UCSD-AML1 (cell line): Measurements from ENCODE around the gene VPS13D.
"Not testable (repeated sequence)": the region's sequence is repeated elsewhere in the genome, so short reads cannot be mapped to it uniquely, and the experiment has no call there.

ENCODE experiments used
- DNase-seq: peaks from one replicate; lab custom pipeline; 2025; ENCODE audit not compliant: unreplicated experiment; lab: John Stamatoyannopoulos, UW

VPS13D gene

DNA sequence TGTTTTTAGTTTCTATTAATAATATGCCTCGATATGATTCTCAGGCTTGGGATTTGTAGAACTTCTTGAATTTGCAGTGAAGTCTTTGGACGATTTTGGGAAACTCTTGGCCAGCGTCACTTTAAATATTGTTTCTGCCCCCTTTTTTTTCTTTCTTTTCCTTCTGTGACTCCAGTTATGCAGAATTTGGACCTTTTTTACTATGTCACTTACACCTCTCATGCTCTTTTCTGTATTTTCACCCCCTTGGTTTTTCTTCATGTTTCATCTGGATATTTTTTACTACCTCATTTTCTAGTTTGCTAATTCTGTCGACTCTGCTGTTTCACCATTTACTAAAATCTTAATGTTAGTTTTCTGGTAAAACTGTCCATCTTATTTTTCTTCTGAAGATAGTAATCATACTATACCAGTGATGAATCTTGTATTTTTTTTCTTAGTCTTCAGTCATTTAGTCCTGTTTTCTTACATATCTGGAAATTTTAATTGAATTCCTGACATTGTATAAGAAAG lies 214.6 kb downstream of the VPS13D start:
- no peak for DNase-seq

DNA sequence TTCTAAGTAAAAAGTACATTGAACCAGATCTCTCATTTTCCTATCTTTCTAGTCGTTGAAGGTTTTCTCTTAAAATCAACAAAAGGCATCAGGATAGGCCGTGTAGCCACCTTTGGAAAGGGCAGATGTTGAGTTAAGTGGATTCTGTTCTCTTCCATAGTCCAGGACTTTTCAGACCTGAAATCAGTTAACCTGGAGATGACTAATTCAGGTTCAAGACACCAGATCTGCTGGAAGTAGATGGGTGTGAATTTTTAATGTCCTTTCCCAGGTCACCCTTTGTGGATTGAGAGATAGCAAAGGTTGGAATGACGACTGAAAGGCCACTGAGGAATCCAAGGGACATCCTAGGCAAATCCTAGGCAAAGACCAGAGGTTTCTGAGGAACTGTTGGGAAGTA lies 215.4 kb downstream of the VPS13D start:
- DNase-seq = no peak

DNA sequence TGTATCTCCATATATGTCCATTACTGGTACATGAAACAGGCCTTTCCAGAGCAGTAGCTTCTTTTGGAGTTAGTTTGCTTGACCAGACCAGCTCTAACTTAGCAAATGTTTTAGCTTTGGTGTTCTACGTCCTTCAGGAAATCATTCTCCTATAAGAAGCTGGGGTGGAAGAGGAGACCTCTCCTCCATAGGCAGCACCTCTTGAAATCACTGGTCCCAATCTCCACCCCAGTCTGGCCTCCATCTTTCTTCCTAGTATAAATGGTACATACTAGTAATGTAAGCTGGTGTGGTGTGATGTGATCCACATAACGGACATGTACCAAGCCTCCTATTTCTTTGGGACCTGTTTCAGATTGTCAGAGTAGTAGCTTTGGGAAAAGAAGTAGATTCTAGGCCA lies 216.8 kb downstream of the VPS13D start:
- no peak for DNase-seq

DNA sequence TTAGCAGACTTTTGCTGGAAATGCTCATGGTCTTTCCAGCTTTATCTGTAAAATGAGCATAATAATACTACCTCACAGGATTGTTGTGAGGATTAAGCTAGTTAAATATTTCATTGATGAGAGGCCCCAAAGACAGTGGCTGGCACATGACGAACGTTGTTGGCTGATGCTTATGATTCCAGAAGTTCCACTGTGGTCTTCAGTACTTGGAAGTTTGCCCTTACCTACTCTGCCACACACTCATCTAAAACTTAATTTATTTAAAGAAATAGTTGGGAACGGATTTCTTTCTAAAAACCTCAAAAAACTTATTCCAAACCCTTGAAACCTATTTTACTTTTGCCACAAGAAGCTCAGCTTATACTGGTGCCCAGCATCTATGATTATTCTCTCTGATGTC lies 217.5 kb downstream of the VPS13D start:
- no peak for DNase-seq

DNA sequence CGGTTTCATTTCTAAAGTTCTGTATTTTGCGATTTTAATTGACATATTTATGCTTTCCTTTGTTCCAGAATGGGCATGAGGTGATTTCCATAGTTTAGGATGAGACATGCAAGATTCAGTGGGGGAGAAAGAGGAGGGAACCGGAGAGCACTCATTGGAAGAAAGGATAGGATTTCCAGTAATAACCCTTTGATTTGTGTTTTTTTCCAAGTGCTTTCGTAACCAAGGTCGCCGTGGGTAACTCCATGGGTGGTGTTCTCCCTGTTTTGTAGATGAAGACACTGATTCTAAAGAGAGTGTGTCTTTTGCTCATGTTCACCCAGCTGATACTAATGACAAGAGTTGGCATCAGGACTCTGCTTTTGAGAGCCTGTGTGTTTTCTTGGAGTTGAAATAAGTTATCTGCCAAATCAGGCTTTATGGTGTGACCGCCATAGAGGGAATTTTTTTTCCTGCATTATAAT lies 218.1 kb downstream of the VPS13D start:
- no peak for DNase-seq

DNA sequence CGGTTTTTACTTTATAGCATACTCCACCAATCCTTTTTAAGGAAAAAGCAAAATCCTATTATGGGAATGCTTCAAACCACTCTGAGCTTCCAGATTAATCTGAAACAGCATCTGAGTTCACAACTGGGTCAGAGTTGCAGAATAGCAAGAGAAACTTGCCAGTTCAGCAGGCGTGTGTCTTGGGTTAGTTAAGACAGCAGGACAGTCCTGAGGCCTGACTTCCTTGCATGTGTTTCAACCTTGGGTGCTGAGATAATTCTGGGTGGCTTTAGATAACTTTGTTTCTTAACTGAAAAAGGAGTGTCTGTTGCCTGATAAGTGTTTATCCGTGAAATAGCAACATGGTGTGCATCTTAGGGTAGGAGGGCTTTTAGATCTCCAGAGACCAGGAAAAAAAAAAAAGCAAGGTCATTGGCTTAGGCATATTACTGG lies 218.9 kb downstream of the VPS13D start:
- DNase-seq = no peak

DNA sequence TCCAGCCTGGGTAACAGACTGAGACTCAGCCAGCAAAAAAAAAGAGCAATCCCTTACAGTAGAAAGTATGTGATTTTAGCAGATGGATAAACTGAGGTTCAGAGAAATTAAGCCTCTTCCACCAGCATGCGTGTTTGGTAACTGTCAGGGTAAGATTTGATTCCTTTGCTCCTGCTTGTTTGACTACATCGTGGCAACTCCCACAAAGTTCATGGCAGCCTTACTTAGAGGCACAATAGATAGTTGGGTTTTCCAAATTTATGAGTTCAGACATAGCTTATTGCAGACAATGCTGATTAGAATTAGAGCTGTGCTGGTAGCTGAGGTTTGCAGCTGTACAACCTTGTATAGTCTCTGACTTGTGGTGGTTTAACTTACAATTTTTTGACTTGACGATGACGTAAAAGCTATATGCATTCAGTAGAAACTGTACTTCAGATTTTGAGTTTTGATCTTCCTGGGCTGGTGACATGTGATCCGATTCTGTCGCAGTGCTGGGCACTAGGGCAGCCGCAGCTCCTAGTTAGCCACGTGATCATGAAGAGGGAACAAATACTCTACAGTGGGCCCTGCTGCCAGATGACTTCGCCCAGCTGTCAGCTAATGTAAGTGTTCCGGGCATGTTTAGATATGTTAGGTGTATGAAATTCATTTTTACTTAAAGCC lies 220.4 kb downstream of the VPS13D start:
- DNase-seq = no peak

DNA sequence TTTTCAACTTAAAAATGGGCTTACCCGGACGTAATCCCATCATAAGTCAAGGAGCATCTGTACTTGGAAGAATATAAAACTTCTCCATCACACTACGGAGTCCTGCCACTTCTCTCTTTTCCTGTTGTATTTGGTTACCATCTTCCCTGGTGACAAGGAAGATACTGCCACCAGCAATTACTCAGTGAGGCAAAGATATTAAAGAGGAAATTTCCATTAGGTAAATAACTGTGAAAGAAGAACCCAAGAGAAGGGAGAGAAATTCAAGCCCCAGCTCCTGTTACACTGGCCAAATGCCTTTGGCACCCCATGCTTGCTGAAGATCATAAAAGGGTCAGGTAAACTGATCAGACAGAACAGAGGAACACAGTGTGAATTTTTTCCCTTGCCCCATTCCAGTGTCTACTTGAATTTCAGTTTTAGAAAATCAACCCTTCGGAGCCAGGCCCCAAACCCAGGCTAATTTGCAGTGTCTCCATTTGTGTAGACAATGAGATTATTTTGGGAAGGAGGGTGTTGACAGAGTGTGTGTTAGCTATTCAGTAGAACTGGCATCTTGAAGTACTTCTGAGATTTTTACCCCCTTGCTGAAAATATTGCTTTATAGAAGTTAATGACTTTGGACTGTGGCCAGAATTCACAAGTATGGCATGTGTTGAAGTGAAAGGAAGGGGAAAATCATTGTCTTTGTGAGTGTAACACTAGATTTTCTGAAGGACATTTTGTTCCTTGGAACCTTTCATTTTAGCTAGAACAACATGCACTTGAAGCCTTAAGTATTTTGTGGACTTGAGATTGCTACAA lies 221.1 kb downstream of the VPS13D start:
- no peak for DNase-seq

DNA sequence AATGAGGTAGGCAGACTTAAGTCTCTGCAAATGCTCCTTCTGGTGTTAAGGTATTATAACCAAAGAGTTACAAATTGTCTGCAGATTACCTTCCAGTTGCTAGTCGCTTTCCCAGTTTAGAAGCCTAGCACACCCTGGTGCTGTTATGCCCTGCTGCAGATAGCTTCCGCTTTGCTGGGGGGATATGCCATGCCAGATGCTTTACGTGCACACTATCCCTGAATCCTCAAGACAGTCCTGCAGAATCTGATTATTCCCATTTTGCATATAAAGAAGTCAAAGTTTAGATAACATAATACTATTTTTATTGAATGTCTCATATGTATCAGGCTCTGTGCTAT lies 221.7 kb downstream of the VPS13D start:
- DNase-seq = no peak

DNA sequence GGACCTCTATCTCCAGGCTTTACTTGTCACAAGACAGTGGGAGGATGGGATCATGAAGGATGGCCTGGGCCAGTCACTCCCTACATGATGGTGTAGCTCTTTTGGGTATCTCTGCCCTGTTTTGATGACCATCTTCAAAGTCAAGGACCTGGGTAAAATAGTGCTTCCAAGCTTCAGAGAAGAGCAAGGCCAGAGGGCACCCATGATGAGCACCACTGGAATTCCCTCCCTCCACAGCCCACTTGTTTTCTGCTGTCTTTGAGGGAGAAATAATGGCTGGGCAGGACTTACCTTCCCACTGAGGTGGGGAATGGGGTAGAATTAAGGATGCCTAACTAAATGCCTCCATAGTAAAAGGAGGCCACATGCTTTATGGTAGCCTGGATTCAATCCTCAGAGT lies 222.4 kb downstream of the VPS13D start:
- no peak for DNase-seq

DNA sequence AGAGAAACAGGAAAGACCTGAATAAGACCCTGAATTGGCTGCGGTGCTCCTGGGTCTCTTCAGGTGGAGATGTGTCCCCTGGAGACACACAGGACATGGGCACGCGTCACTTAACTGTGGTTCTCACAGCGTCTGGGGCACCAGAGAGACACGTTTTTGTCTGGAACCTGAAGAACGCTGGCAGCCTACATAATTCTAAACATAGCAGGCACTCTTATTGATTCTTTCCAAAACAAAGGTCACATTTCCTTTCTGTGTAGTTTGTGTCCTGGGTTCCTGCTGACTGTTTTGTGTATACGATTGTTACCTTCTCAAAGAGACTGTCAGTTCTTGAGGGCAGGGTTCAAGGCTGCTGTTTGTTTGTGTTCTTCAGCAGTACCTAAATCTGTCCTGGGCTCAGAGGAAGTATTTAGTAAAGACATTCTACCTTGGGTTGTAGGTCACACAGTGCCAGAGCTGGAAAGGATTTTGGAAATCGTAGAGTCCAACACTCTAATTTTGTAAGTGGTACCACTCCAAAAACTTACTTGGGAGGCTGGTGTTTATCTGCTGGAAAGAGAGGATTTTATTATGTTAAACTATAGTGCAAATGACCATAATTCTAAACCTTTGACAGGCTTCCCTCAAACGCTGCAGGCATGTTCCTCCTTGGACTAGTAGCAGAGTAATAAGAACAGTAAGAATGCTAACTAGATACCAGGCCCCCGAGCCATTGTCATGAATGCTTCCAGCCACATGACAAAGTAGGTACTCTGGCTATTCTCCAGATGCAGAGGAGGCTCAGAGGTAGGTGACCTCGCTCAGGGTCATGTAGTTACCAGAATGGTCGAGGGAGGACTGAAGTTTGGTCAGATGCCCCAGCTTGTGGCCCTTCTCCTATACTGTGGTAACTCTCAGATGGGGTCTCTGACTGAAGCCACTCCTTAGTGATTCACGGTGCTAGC lies 223.8 kb downstream of the VPS13D start:
- no peak for DNase-seq

DNA sequence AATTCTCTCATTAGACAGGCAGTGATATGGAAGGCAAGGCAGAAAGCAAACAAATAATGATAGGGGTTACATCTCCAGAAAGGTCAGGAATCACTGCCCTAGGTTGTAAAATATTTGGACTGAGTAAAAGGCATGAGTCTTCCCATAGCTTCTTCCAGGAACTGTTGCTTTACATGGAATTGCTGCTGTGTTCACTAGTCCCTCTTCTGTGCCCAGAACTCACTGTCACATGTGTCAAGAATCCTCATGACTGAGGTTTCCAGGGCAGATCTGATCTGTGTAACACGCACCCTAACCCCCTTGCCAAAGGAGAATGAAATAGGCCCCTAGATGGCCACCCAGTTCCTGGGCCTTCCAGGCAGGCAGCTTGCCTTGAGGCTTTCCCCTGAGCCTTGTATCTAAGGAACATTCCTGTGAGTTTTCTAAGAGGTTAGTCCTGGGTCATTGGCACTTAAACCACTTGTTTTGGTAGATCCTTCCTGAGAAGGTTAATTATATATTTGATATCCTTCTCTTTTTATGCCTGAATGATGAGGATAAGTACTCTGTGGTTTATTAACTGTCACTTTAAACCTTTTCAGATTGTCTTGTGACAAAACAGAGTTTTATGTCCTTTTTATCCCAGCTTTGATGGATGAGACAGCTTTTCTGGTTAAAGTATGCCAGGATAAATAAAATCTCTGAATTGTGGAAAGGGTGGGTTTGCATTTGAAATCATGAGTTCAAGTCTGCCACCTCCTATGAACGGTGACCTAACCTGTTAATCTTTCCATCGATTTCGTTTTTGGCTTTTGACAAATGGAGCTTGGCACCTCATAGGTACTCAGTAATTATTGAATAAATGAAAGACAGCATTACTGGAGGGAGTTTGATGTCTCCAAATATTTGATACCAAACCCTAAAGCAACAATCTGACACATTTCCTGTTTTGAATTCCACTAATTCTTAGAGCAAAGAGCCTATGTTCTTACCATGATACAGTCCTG lies 224.9 kb downstream of the VPS13D start:
- no peak for DNase-seq

DNA sequence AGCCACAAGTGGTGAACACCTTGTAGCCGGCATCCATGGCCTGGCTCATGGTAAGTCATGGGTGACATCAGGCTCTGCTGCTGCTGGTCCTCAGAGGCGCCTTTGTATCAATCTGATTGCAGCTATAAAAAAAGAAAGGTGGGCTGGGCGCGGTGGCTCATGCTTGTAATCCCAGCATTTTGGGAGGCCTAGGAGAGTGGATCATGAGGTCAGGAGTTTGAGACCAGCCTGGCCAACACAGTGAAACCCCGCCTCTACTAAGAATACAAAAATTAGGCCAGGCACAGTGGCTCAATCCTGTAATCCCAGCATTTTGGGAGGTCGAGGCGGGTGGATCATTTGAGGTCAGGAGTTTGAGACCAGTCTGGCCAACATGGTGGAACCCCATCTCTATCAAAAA lies 226.3 kb downstream of the VPS13D start:
- not testable (repeated sequence) for DNase-seq

DNA sequence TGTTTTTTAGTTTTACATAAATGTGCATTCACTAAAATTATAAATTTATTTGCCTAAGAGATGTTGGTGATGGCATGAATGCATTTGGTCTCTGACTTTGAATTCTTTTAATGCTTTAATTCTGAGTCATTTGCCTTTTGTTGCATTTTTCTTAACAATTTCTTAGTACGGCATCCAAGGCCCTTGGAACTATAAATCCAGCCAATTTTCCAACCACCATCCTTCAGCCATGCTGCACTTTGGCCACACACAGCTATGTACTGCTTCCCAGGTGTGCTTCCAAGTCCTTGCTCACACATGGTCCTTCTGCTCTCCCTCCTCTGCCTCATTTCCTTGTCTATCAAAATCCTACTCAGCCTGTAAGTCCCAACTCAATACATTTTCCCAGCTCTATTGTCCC lies 227.1 kb downstream of the VPS13D start:
- DNase-seq = no peak

DNA sequence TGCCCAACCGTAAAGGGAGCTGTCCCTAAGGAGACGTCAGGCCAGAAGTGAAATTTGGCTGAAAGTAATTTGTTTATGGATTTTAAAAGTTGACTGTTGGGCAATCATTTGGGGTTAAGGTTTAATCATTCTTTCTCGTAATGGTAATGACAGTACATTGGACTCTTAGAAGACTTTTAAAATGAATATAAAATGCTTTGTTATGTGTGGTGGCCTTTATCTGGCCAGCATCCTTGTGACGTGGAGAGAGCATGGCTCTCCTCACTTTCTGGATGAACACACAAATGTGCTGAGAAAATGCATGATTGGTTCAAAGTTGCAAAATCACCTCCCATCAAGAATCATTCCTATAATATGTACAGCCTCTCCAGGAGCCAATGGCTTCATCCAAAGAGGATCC lies 227.9 kb downstream of the VPS13D start:
- DNase-seq = no peak

DNA sequence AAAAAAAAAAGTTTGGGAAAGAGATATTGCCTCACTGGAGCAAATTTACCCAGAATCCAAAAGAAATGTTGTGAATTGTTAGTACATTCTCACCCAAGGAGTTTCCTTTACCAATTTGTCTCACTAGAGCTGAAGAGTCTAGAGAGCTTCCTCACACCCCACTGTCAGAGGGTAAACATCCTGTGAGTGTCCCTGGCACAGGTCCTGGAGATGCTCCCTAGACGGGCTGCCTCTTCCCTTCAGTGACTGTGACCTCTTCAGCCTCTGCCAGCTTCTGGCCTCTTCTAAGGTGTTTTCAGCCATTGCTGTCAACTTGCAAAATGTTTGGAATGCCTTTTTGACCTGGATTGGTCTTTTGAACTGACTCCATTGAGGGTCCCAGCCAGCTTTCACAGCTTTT lies 228.7 kb downstream of the VPS13D start:
- no peak for DNase-seq

DNA sequence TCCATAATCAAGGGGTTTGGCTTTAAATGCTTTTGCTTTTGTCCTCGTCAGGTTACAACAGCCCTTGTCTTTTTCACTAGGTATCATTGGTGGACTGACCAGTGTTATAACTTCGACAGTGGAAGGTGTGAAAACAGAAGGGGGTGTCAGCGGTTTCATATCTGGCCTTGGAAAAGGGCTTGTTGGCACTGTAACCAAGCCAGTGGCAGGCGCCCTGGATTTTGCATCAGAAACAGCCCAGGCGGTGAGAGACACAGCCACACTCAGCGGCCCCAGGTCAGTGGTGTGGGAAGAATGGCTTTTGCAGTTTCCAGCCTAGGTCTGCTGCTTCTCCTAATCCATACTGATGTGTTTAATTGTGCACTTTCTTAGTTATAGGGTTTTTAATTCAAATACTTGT lies 230.3 kb downstream of the VPS13D start:
- no peak for DNase-seq

DNA sequence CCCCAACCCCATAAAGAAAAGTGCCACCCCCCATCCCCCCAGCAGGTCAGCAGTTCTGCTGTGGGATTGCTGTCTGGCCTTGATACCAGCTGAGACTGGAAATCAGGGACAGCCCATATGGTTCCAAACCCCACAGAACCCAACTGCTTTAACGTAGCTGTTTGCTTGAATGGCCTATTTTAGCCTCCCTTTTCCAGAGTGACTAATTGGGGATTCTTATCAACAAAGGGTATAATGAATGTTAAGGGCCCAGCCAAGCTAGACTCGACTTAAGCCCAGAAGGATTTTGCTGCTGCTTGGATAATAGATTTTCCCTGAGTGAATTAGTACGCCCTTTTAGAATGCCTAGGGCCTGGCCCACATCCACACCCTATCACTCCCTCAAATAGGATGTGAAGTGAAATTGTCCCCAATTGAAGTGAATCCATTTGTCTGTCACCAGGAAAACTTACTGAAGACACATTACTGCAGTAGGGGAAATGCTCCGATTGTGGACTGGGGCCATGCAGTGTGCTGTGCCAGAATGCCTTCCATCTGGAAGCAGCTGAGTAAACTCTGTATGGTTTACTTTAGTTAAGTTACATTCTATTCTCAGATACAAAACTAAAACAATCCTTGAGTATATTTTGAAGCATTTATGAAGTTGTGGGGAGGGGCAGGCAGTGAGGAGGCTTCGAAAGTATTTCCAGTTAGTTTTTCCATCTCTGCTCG lies 231.2 kb downstream of the VPS13D start:
- DNase-seq = no peak

DNA sequence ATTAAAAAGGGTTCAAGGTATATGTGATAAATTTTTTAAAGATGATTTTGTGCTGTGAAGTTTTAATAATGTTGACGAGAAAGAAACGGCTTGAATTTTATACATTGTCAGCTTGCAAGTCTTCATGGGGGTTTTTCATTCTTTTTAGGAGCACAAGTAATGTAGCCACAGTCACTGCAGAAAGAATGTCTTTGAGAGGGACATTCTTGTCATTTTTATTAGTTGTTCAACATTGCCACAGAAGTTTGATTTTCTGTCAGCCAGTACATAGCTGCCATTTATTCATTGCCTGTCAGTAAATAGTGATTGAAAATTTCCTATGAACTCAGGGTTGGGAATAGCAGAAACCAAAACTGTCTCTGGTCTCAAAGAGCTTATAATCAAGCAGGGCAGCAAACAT lies 231.9 kb downstream of the VPS13D start:
- no peak for DNase-seq

DNA sequence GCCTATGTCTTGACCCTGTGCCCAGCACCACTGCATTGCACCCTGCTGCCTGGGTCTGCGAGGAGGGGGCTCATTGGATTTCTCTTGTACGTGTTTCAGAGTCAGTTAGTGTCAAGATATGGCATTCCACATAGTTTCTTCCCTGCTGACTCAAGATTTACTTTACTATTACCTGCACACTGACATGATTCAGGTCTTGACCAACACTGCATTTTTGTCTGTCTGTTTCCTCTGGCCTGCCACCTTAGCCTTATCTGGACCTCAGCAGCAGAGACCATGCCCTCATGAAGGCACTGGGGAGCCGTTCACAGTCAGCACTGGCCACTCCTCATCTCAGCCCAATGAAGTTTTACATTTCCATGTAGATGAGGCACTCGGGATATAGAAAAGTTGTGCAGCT lies 232.8 kb downstream of the VPS13D start:
- no peak for DNase-seq
